ENCODE results near the gene TRIM28.

TRIM28 gene

GRCh38 chr19:58545286-58546018 lies 1.6 kb downstream of the TRIM28 start:
- Histone ChIP-seq H3K27me3 (ENCODE audit: control insufficient read depth, insufficient read depth, low read length) (peaks cover 21% of the 10 kb centered on the region), H3K4me1 (ENCODE audit: control insufficient read depth, low read depth, low read length) (no peaks in the 10 kb centered on the region), H3K27ac (ENCODE audit: low read length) (no peak overlapping the region), H3K9ac (ENCODE audit: low read length) (peak overlapping the region; percentile 68), H3K36me3 (ENCODE audit: control insufficient read depth, low read depth, low read length) (peaks cover 49% of the 10 kb centered on the region), H3K4me3 (ENCODE audit: low read length) (peak overlapping the region; percentile 94), H3K9me3 (ENCODE audit: control insufficient read depth, low read depth, low read length) (no peaks in the 10 kb centered on the region)

GRCh38 chr19:58546019-58546530 lies 2.2 kb downstream of the TRIM28 start:
- peak overlapping the region; percentile 94 for H3K4me3 ChIP-seq (ENCODE audit: low read length)
- peak overlapping the region; percentile 68 for H3K9ac ChIP-seq (ENCODE audit: low read length)
- H3K4me1 ChIP-seq (ENCODE audit: control insufficient read depth, low read depth, low read length): no peaks in the 10 kb centered on the region
- peaks cover 16% of the 10 kb centered on the region for H3K27me3 ChIP-seq (ENCODE audit: control insufficient read depth, insufficient read depth, low read length)
- H3K27ac ChIP-seq (ENCODE audit: low read length): no peak overlapping the region
- H3K9me3 ChIP-seq (ENCODE audit: control insufficient read depth, low read depth, low read length): no peaks in the 10 kb centered on the region
- H3K36me3 ChIP-seq (ENCODE audit: control insufficient read depth, low read depth, low read length): peaks cover 55% of the 10 kb centered on the region

GRCh38 chr19:58547323-58548312 lies 3.8 kb downstream of the TRIM28 start:
- Histone ChIP-seq H3K9ac (ENCODE audit: low read length) (no peak overlapping the region), H3K36me3 (ENCODE audit: control insufficient read depth, low read depth, low read length) (peaks cover 71% of the 10 kb centered on the region), H3K4me1 (ENCODE audit: control insufficient read depth, low read depth, low read length) (no peaks in the 10 kb centered on the region), H3K4me3 (ENCODE audit: low read length) (no peak overlapping the region), H3K27ac (ENCODE audit: low read length) (no peak overlapping the region), H3K9me3 (ENCODE audit: control insufficient read depth, low read depth, low read length) (no peaks in the 10 kb centered on the region), H3K27me3 (ENCODE audit: control insufficient read depth, insufficient read depth, low read length) (peaks cover 2% of the 10 kb centered on the region)

- H3K9me3 ChIP-seq (ENCODE audit: control insufficient read depth, low read depth, low read length): no peaks in the 10 kb centered on the region
- H3K9ac ChIP-seq (ENCODE audit: low read length): no peak overlapping the region
- no peak overlapping the region for H3K27ac ChIP-seq (ENCODE audit: low read length)
- H3K4me1 ChIP-seq (ENCODE audit: control insufficient read depth, low read depth, low read length): no peaks in the 10 kb centered on the region
- H3K4me3 ChIP-seq (ENCODE audit: low read length): no peak overlapping the region
- no peaks in the 10 kb centered on the region for H3K27me3 ChIP-seq (ENCODE audit: control insufficient read depth, insufficient read depth, low read length)
- H3K36me3 ChIP-seq (ENCODE audit: control insufficient read depth, low read depth, low read length): peaks cover 72% of the 10 kb centered on the region
Observed at GRCh38 chr19:58548859-58549663, 5.2 kb downstream of the TRIM28 start.

- no peak overlapping the region for H3K4me3 ChIP-seq (ENCODE audit: low read length)
- no peaks in the 10 kb centered on the region for H3K27me3 ChIP-seq (ENCODE audit: control insufficient read depth, insufficient read depth, low read length)
- H3K4me1 ChIP-seq (ENCODE audit: control insufficient read depth, low read depth, low read length): no peaks in the 10 kb centered on the region
- no peak overlapping the region for H3K9ac ChIP-seq (ENCODE audit: low read length)
- H3K9me3 ChIP-seq (ENCODE audit: control insufficient read depth, low read depth, low read length): no peaks in the 10 kb centered on the region
- H3K36me3 ChIP-seq (ENCODE audit: control insufficient read depth, low read depth, low read length): peaks cover 72% of the 10 kb centered on the region
- H3K27ac ChIP-seq (ENCODE audit: low read length): no peak overlapping the region
Observed at GRCh38 chr19:58549664-58550361, 5.9 kb downstream of the TRIM28 start.

GRCh38 chr19:58550362-58551122 lies 6.7 kb downstream of the TRIM28 start:
- no peaks in the 10 kb centered on the region for H3K9me3 ChIP-seq (ENCODE audit: control insufficient read depth, low read depth, low read length)
- peaks cover 70% of the 10 kb centered on the region for H3K36me3 ChIP-seq (ENCODE audit: control insufficient read depth, low read depth, low read length)
- H3K27me3 ChIP-seq (ENCODE audit: control insufficient read depth, insufficient read depth, low read length): no peaks in the 10 kb centered on the region
- H3K4me1 ChIP-seq (ENCODE audit: control insufficient read depth, low read depth, low read length): peaks cover 3% of the 10 kb centered on the region
- no peak overlapping the region for H3K9ac ChIP-seq (ENCODE audit: low read length)
- no peak overlapping the region for H3K27ac ChIP-seq (ENCODE audit: low read length)
- H3K4me3 ChIP-seq (ENCODE audit: low read length): no peak overlapping the region

- no peak overlapping the region for H3K27ac ChIP-seq (ENCODE audit: low read length)
- no peaks in the 10 kb centered on the region for H3K9me3 ChIP-seq (ENCODE audit: control insufficient read depth, low read depth, low read length)
- H3K9ac ChIP-seq (ENCODE audit: low read length): no peak overlapping the region
- no peak overlapping the region for H3K4me3 ChIP-seq (ENCODE audit: low read length)
- peaks cover 68% of the 10 kb centered on the region for H3K36me3 ChIP-seq (ENCODE audit: control insufficient read depth, low read depth, low read length)
- H3K4me1 ChIP-seq (ENCODE audit: control insufficient read depth, low read depth, low read length): peaks cover 3% of the 10 kb centered on the region
- no peaks in the 10 kb centered on the region for H3K27me3 ChIP-seq (ENCODE audit: control insufficient read depth, insufficient read depth, low read length)
Observed at GRCh38 chr19:58551123-58551497, 7.2 kb downstream of the TRIM28 start.

GRCh38 chr19:58551577-58552471 lies 8.0 kb downstream of the TRIM28 start:
- H3K4me3 ChIP-seq (ENCODE audit: low read length): no peak overlapping the region
- H3K27ac ChIP-seq (ENCODE audit: low read length): no peak overlapping the region
- H3K4me1 ChIP-seq (ENCODE audit: control insufficient read depth, low read depth, low read length): peaks cover 3% of the 10 kb centered on the region
- no peak overlapping the region for H3K9ac ChIP-seq (ENCODE audit: low read length)
- H3K9me3 ChIP-seq (ENCODE audit: control insufficient read depth, low read depth, low read length): no peaks in the 10 kb centered on the region
- no peaks in the 10 kb centered on the region for H3K27me3 ChIP-seq (ENCODE audit: control insufficient read depth, insufficient read depth, low read length)
- peaks cover 68% of the 10 kb centered on the region for H3K36me3 ChIP-seq (ENCODE audit: control insufficient read depth, low read depth, low read length)

GRCh38 chr19:58552655-58553054 lies 8.8 kb downstream of the TRIM28 start:
- Histone ChIP-seq H3K27me3 (ENCODE audit: control insufficient read depth, insufficient read depth, low read length) (no peaks in the 10 kb centered on the region), H3K4me1 (ENCODE audit: control insufficient read depth, low read depth, low read length) (peaks cover 3% of the 10 kb centered on the region), H3K36me3 (ENCODE audit: control insufficient read depth, low read depth, low read length) (peaks cover 63% of the 10 kb centered on the region), H3K9ac (ENCODE audit: low read length) (no peak overlapping the region), H3K4me3 (ENCODE audit: low read length) (no peak overlapping the region), H3K9me3 (ENCODE audit: control insufficient read depth, low read depth, low read length) (no peaks in the 10 kb centered on the region), H3K27ac (ENCODE audit: low read length) (no peak overlapping the region)
